HG02571 (cell line): ENCODE measurements around the gene FOXJ3.
"Not testable (repeated sequence)": the region's sequence is repeated elsewhere in the genome, so short reads cannot be mapped to it uniquely, and the experiment has no call there.

Experiments used
- ATAC-seq: cut with Tn5 transposase; IDR thresholded peaks from one replicate; pipeline ENCODE4 v1.9.1; 2021; ENCODE audit warnings: mild to moderate bottlenecking, moderate library complexity; ENCODE audit not compliant: unreplicated experiment

Gene FOXJ3

GRCh38 chr1:42259059-42259738, 75.8 kb downstream of the FOXJ3 start:
- ATAC-seq: peak; percentile 59

GRCh38 chr1:42258218-42258617, 76.8 kb downstream of the FOXJ3 start:
- ATAC-seq: no peak

- ATAC-seq: no peak
Measured at GRCh38 chr1:42251042-42251441, 84.0 kb downstream of the FOXJ3 start.

DNA sequence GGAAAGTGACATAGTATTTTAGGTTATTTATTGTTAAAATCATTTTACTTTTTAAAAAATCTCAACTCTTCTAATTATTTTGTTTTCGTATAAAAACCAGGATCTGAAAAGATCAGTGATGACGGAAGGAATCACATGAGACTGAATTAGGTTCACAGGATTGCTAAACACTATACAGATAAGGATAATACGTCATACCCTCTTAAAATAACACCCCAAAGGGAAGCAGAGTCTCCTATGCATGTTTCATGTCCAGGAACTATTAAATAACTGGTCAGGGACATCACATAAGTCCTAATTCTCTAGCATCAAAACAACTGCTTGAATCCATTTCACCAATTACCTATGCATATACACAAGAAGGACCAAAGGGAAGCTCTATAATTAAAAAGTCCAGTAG, 84.9 kb downstream of the FOXJ3 start:
- ATAC-seq: no peak

DNA sequence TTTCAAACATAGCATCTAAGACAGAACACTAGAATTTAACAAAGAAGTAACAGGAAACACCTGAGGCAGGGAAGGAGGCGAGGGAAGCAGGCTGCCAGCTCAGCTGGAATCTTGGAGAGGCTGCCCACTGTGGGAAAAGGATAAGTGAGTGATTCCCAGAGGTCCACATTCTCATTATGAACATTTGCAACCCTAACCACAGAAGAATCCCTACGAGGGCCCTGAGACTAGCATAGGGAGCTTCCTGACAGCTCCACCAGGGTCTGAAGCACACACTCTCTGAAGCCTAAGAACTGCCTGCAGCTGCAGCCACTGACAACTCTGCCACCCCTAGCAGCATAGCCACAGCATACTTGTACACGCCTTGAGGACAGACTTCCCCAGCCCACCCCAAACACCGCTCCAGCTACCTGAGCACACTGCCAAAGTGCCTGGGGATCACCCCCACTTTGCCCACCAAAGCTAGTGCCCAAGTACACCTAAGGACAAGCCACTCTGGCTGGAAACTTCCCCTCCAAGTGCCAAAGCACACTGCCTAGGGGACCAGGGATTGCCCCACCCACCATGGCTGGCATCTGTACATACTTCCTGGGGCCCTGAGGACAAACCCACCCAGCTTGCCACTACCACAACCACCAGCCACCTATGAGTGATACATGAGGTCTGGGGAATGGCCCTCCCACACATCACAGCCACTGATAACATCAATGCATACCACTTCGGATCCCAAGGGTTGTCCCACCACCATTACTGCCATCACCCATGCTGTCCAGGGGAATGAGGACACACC, 93.9 kb downstream of the FOXJ3 start:
- no peak for ATAC-seq

DNA sequence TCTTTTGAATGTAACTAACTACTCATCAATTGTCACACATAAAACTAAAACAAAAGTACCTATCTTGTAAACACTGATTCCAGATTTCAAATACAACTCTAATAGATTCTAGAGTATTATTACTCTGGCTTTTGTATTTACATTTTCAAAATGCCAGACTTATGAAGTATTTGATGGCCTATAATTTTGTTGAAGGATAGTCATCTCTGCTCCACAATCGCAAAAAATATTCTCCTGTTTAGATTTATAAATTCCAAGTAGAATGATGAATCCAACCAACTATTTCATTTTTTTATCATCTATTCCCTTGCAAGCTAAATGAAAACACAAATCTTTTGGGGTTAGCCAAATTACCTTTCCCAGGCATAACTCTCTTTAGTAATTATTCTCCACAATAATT, 95.5 kb downstream of the FOXJ3 start:
- no peak for ATAC-seq

GRCh38 chr1:42239041-42239440, 96.0 kb downstream of the FOXJ3 start:
- no peak for ATAC-seq

DNA sequence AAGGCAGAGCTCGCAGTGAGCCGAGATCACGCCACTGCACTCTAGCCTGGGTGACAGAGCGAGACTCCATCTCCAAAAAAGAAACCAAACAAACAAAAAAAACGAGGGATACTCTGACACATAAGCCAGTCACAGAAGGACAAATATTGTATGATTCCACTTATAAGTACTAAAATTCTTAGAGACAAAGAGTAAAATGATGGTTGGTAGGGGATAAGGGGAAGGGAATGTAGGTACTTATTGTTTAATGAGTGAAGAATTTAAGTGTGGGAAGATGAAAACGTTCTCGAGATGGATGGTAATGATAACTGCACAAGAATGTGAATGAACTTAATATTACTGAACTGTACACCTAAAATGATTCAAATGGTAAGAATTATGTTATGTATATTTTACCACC, 103.8 kb downstream of the FOXJ3 start:
- ATAC-seq: no peak

- ATAC-seq: no peak
Measured at GRCh38 chr1:42228938-42229337, 106.1 kb downstream of the FOXJ3 start.

DNA sequence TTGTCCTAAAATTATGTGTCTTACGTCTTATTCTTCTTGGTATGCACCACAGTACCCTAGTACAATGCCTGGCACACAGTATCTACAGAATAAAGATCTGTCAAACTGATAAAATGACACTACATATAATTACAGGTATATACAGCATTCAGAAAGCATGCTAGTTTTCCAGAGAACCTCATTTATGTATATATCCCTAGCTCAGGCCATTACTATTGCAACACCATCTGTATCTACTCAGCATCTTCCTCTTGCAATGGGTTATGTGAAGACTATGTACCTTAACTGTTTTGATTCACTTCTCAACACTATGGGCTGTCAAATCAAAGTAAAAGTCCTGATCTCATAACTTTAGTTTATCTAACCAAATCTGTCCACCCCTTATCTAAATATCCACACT, 112.0 kb downstream of the FOXJ3 start:
- no peak for ATAC-seq

GRCh38 chr1:42221952-42222606, 113.0 kb downstream of the FOXJ3 start:
- no peak for ATAC-seq

GRCh38 chr1:42221456-42221855, 113.6 kb downstream of the FOXJ3 start:
- no peak for ATAC-seq

GRCh38 chr1:42219627-42220026, 115.4 kb downstream of the FOXJ3 start:
- ATAC-seq: no peak

GRCh38 chr1:42214447-42214871, 120.6 kb downstream of the FOXJ3 start:
- no peak for ATAC-seq

DNA sequence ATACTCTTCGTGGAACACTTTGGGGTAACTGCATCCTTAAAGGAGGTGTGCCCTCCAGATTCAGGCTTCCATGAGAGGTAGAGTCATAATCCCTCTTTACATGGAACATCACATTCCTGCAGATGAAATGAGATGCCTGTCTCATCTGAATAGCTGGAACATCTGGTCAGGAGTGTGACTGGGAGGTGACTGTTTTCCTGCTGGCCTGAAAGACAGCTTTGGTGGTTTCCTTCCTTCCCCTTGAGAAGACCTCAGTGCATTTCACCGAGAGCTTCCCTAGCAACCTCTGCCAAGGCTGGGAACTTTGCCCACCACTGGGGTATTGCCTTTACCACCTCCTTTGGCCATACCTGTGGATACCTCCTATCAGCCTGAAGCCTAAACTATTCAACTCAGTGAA, 123.8 kb downstream of the FOXJ3 start:
- no peak for ATAC-seq

DNA sequence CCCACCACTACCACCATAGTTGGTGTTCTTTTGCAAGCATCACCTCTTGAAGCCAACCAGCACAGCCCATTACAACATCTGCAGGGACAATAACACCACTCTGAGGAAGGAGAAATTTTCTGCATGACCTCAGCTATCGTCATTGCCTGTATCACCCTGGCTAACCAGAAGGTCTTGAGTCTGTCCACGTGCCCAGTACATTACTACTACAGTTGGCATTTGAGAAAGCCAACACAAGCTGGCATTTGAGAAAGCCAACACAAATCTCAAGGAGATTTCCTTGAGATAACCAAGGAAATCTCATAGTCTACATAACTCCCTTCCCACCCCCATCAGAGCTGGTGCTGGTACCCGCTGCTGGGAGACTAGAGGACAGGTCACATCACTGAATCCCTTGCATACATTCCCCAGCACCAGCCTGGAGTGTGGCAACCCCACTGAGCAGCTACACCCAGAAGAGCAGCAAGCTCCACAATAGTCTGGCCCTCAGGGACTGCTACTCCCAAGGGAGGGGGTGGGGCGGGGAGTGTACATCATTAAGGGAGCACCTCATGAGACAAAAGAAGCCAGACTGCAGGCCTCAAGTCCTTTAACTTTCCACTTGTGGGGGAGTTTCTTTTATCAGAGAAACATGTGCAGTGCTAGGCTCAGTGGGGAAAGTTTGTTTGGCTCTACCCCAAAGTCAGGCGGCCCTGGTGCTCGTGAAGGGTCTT, 124.5 kb downstream of the FOXJ3 start:
- ATAC-seq: no peak

- ATAC-seq: no peak
Measured at GRCh38 chr1:42209526-42210251, 125.3 kb downstream of the FOXJ3 start.

DNA sequence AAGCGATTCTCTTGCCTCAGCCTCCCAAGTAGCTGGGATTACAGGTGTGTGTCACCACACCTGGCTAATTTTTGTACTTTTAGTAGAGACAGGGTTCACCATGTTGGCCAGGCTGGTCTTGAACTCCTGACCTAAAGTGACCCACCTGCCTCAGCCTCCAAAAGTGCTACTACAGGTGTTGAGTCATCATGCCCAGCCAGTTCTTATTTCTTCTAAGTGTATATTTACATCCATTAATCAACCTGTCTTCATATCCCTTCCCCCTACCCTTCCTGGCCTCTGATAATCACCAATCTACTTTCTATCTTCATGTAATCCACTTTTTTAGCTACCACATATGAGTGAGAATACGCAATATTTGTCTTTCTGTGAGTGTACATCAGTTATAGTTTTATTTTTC, 128.1 kb downstream of the FOXJ3 start:
- ATAC-seq: not testable (repeated sequence)

DNA sequence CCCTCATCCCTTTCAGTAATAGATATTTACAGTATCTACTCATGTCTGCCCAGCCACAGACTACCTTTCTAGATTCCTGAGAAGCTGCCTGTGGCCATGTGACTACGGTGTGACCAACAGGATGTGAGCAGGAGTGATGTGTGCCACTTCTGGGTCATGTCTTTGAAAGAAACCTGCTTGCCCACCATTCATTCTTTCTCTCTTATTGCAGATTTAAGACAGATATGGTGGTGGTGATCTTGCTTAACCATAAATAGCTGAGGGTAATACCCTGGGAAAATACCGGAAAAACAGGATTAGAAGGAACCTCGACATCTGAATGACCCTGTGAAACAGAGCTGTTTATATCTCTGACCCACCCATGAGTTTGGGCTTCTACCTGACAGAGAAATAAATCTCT, 128.9 kb downstream of the FOXJ3 start:
- ATAC-seq: no peak

DNA sequence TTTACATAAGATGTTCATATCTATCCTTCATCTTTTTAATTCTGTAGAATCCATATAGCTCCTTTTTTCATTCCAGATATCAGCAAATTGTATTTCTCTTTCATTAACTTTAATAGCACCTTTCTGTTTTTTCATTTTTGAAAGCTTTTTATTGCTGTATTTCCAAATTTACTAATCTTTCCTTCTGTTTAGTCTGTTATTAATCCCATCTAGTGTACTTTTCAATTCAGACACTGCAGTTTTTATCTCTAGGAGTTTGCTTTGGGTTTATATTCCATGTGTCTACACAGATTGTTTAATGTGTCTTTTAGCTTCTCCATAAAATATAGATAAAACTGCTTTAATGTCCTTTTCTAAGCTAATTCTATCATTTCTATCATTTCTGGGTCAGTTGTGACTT, 133.0 kb downstream of the FOXJ3 start:
- ATAC-seq: no peak

DNA sequence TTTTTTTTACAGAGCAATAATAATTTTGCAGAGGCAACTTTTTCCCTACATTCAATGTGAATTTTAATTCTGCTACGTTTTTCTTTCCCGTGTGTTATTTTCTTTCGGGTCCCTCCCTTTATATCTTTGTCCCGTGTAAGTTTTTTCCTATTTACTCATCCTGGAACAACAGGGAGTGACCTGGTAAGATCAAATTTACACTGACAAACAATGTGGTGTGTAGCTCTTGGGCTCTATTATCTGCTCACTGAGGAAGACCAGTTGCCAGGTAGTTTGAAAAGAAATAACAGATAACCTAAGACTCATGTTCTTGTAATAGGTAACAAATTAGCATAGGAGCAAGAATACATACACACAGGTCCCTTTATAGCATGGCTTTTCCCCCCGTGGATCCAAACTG, 136.8 kb downstream of the FOXJ3 start:
- ATAC-seq: no peak
